Heart left ventricle (tissue), 16 donors: ENCODE results near the gene EPHB1. TPM values are rescaled to one million over a fixed set of nuclear protein-coding genes. Genes with fewer than 3 reads are reported as not detected.

Source experiments
- ATAC-seq, 4 donors: fragments of 200-7000 bp; cut with Tn5 transposase; one replicate each; pipeline ENCODE4 v1.9.1; 2020 to 2022; ENCODE audit warnings: moderate library complexity in 4 of 4, mild to moderate bottlenecking in 3 of 4, moderate number of reproducible peaks in 1 of 4
- DNase-seq, 5 donors: peaks; one replicate each; pipeline ENCODE4 v3.0.0-alpha.2; 2020
- H3K27ac ChIP-seq, 12 donors: fragments of 200-600 bp; sonication (generic) in 4 of 12; one replicate each; pipeline versions ENCODE4 v1.5.0 to v1.8.0; 2016 to 2022; ENCODE audit warnings: mild to moderate bottlenecking in 2 of 12
- H3K27me3 ChIP-seq, 9 donors: fragments of 200-600 bp; sonication (generic) in 2 of 9; one replicate each; pipeline versions ENCODE4 v1.5.1 to v1.8.0; 2016 to 2022; ENCODE audit warnings: mild to moderate bottlenecking in 3 of 9
- H3K36me3 ChIP-seq, 9 donors: fragments of 200-600 bp; sonication (generic) in 2 of 9; one replicate each; pipeline versions ENCODE4 v1.5.0 to v1.8.0; 2018 to 2022; ENCODE audit warnings: mild to moderate bottlenecking in 2 of 9
- H3K4me1 ChIP-seq, 12 donors: fragments of 200-600 bp; sonication (generic) in 4 of 12; one replicate each; pipeline versions ENCODE4 v1.5.0 to v1.8.0; 2016 to 2022; ENCODE audit warnings: mild to moderate bottlenecking in 3 of 12
- H3K4me3 ChIP-seq, 12 donors: fragments of 200-600 bp; sonication (generic) in 4 of 12; one replicate each; pipeline versions ENCODE4 v1.5.0 to v1.8.0; 2017 to 2022; ENCODE audit warnings: mild to moderate bottlenecking in 9 of 12, moderate library complexity in 4 of 12
- H3K9me3 ChIP-seq, 12 donors: fragments of 200-600 bp; sonication (generic) in 4 of 12; one replicate each; pipeline versions ENCODE4 v1.5.0 to v1.8.0; 2016 to 2022; ENCODE audit warnings: mild to moderate bottlenecking in 1 of 12
- CTCF ChIP-seq, 12 donors: fragments of 200-600 bp; sonication (generic) in 4 of 12; IDR thresholded peaks; one replicate each; pipeline versions ENCODE4 v1.5.0 to v1.8.0; 2018 to 2022; ENCODE audit warnings: antibody characterized with exemption in 12 of 12, mild to moderate bottlenecking in 5 of 12
- POLR2A ChIP-seq, 2 donors: fragments of 450-650 bp; IDR thresholded peaks; one replicate each; pipeline ENCODE4 v1.6.1; 2017; ENCODE audit warnings: antibody characterized with exemption in 2 of 2, mild to moderate bottlenecking in 2 of 2, moderate library complexity in 2 of 2
- WGBS, 4 donors: extraction: QIAGEN DNeasy Blood & Tissue Kit in 2 of 4; methylation state at CpG; one replicate each; pipeline versions ENCODE4 v1.1.5 to v1.1.7; 2013 to 2018; 5-methylcytosine and 5-hydroxymethylcytosine counted together
- intact Hi-C, 10 donors: fragments of 100-400 bp; cut with DNase I; formaldehyde crosslinking; loops; one replicate each; pipeline versions ENCODE4 v1.11.1 to v1.14.2; 2022
- polyA plus RNA-seq, 2 donors: library from polyadenylated mRNA; stranded (reverse); fragments of 200-250 nt; gene quantifications; one replicate each; pipeline ENCODE4 v1.2.3, GENCODE V29; 2013
- total RNA-seq, 9 donors: library from RNA; depleted of rRNA in 2 of 9; stranded (reverse); fragments of >200 nt in 2 of 9; fragmentation: NEBNext Ultra II Directional in 3 of 9; extraction: Animal tissue kit (Norgen Biotek cat#: 25700) in 3 of 9; gene quantifications; one replicate each; pipeline versions ENCODE4 v1.1.0 to v1.2.4, GENCODE V29; 2016 to 2023
- donor health status: ischemic (EF 13 %, LVEDD 7.1; RV severe dilation, severe dysfunction).
- donor health status: healthy with polysubstance abuse.
- donor health status: DM: no; HTN: yes; CAD: no.
- donor health status: DM: no; HTN: no; CAD: no.
- donor health status: ischemic (EF 25% LVEDD 6.9; RV normal size, moderate dysfunction).
- donor health status: ischemic (EF 25% LVEDD 5.7; RV mildly dilated, moderate dysfunction).
- donor health status: healthy.
- donor health status: DM: yes; HTN: yes; CAD: no.
- donor health status: ischemic (EF 35%, LVEDD 5.7; RV mildly dilated, moderate dysfunction).
- donor health status: nonischemic (EF 11% LVEDD 7.7; RV severe dilation, severe dysfunction).
- donor health status: DM: yes; HTN: yes; CAD: no.
- donor health status: PGD.
- donor health status: ischemic (EF 29% LVEDD 5.4; RV normal size, mild dysfunction).
- donor health status: nonischemic (EF 23%, LVEDD 6.1; RV moderate dilation, normal function).

EPHB1 gene
- total and polyA plus RNA-seq, 11 donors = 0.31 to 2.2 (median 1.1) TPM

- Histone ChIP-seq H3K36me3 (no peaks in the 10 kb centered on the region), H3K9me3 (no peaks in the 10 kb centered on the region), H3K4me3 (no peak overlapping the region), H3K4me1 (peaks cover 0 to 10% (median 0%) of the 10 kb centered on the region in 12 donors), H3K27me3 (no peaks in the 10 kb centered on the region), H3K27ac (no peak overlapping the region)
- TF ChIP-seq CTCF (IDR thresholded peaks at IDR 0.05) (no peak), POLR2A (IDR thresholded peaks at IDR 0.05) (no peak)
- intact Hi-C loops = no loop called here
- ATAC-seq (no peak), DNase-seq (no peak)
- WGBS, 4 donors = 78 to 81% (median 80%) methylated on average over 4 of the region's 4 CpGs
Observed at GRCh38 chr3:134903837-134904236, 108.8 kb downstream of the EPHB1 start.

- Histone ChIP-seq H3K36me3 (no peaks in the 10 kb centered on the region), H3K4me1 (peaks cover 0 to 10% (median 0%) of the 10 kb centered on the region in 12 donors), H3K27ac (no peak overlapping the region), H3K27me3 (no peaks in the 10 kb centered on the region), H3K4me3 (no peak overlapping the region), H3K9me3 (no peaks in the 10 kb centered on the region)
- intact Hi-C loops = no loop called here
- DNase-seq (no peak), ATAC-seq (no peak)
- 75 to 86% (median 81%) methylated on average over 6 of the region's 6 CpGs for WGBS, 4 donors
- TF ChIP-seq CTCF (IDR thresholded peaks at IDR 0.05) = no peak
- no peak for TF ChIP-seq POLR2A (IDR thresholded peaks at IDR 0.05)
Observed at GRCh38 chr3:134904241-134904771, 109.2 kb downstream of the EPHB1 start.

- ATAC-seq (peak in 1 of 4 donors; percentile 37), DNase-seq (no peak)
- Histone ChIP-seq H3K27me3 (no peaks in the 10 kb centered on the region), H3K36me3 (no peaks in the 10 kb centered on the region), H3K9me3 (no peaks in the 10 kb centered on the region), H3K4me3 (no peak overlapping the region), H3K4me1 (peaks cover 0 to 10% (median 0%) of the 10 kb centered on the region in 12 donors), H3K27ac (no peak overlapping the region)
- TF ChIP-seq CTCF (IDR thresholded peaks at IDR 0.05) (no peak), POLR2A (IDR thresholded peaks at IDR 0.05) (no peak)
- 68 to 75% (median 70%) methylated on average over 7 of the region's 7 CpGs for WGBS, 4 donors
- intact Hi-C loops = no loop called here
Observed at GRCh38 chr3:134904776-134905646, 110.0 kb downstream of the EPHB1 start.

GRCh38 chr3:134905647-134905935 is 110.5 kb downstream of the EPHB1 start:
- TF ChIP-seq CTCF (IDR thresholded peaks at IDR 0.05) = no peak
- Histone ChIP-seq H3K4me1 (peaks cover 0 to 10% (median 0%) of the 10 kb centered on the region in 12 donors), H3K27me3 (no peaks in the 10 kb centered on the region), H3K9me3 (no peaks in the 10 kb centered on the region), H3K4me3 (no peak overlapping the region), H3K27ac (no peak overlapping the region), H3K36me3 (no peaks in the 10 kb centered on the region)
- intact Hi-C loops = no loop called here
- ATAC-seq (no peak), DNase-seq (no peak)
- 85 to 100% (median 88%) methylated on average over 2 of the region's 2 CpGs for WGBS, 4 donors
